ENCODE data around the gene SCNN1B.
"Not testable (repeated sequence)": the region's sequence is repeated elsewhere in the genome, so short reads cannot be mapped to it uniquely, and the experiment has no call there.

Gene SCNN1B

DNA sequence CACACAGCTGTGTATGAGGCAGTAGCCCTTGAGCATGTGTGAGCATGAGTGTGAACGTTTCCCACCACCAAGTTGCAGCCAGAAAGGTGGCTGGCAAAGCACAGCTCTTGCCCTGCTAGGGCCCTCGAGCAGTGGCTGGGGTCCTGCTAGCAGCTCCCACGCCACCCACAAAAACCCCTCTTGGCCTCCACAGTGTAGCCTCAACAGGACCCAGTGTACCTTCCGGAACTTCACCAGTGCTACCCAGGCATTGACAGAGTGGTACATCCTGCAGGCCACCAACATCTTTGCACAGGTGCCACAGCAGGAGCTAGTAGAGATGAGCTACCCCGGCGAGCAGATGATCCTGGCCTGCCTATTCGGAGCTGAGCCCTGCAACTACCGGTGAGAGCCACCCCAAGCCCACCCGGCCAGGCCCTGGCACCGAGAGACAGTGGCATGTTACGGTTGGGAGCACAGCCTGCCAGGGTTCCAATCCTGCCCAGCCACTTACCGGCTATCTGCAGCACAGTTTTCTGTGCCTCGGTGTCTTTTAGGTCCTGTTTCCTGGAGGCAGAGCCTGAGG is 53.1 kb downstream of the SCNN1B start:
- DNase-seq, result no peak

- no peak for DNase-seq
Observed at GRCh38 chr16:23356941-23357340, 54.8 kb downstream of the SCNN1B start.

GRCh38 chr16:23357761-23358290 is 55.7 kb downstream of the SCNN1B start:
- DNase-seq, result no peak

DNA sequence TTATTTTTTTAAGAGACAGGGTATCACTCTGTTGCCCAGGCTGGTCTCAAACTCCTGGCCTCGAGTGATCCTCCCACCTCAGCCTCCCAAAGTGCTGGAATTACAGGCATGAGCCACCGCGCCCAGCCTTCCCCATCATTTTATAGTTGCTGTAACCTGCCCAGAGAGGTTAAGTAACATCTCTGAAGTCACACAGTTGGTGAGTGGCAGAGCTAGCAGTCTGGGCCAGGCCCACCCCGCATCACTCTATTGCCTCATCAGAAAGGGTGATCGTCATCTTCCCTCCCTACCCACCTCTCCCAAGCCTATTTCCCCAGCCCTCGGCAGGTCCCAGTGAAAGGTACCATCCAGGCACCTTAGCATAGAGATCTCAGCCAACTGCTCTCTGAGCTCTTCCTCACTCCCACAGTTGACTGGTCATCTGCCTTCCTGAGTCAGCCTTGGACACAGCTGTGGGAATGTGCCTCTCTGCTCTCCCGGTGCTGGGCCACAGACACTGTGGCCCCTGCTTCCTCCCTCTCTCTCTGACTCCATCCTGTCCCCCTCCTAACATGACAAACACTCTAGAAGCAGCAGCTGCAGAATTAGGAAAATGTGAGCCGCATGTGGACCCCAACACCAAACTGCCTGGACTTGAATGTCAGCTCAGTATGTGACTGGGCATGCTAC is 57.1 kb downstream of the SCNN1B start:
- DNase-seq, result no peak

DNA sequence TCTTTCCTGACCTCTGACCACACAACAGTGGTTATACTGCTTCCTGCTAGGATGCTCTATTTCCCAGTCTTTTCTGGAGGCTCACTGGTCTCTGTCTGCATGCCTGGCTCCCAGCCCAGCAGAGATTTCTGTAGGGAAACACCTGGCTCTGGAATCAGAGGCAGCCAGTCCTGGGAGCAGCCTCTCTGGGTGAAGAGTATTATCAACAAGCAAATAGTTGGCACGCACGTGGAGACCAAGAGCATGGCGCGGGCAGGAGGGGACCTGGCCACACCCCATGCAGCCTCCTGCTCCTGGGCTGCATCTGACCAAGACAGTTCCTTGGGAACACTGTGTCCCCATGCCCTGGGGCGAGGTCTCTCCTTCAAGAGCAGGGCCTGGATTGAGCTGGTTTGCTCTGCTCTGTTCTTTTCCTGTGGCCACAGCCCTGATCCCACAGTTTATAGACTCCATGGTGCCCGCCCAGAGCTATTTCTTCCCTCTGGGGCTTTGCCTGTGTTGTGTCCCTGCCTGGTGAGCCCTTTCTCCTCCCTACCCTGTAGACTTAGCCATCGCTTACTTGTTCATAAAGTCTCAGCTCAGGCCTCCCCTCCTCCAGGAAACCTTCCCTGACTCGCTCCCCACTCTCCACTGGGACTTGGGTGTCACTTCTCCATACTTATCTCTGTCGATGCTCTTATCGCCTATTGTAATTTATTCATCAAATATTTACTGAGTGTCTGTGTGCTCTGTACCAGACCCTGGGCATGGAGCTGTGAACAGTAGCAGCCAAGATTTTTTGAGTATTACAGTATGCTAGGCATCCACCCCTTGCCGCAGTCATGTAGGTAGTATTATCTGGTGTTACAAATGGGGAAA is 60.6 kb downstream of the SCNN1B start:
- no peak for DNase-seq

DNA sequence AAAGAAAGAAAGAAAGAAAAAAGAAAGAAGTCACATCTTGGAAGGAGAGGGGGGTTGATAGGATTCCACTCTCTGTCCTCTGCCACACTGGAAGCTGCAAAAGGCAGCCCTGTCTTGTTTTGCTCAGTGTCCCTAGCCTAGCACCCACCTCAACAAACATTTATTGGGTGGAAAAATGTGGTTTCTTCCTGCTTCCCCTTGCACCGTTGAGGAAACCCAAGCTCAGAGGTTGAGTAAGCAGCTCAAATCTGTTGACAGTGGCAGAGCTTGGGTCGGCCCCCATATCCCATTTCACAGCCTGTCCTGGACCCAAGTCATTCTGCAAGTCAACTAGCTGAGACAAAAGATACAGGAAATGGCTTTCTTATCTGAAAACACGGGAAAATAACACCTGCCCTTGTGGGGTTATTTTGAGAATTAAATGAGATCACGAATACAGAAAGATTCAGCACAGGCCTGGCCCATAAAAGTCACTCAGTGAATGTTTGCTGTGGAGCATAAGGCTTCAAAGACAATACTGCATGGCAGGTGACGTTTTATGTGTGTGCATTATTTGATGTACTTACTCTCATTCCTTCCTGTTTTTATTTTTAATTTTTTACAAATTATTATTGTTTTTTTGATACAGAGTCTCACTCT is 63.6 kb downstream of the SCNN1B start:
- no peak for DNase-seq

DNA sequence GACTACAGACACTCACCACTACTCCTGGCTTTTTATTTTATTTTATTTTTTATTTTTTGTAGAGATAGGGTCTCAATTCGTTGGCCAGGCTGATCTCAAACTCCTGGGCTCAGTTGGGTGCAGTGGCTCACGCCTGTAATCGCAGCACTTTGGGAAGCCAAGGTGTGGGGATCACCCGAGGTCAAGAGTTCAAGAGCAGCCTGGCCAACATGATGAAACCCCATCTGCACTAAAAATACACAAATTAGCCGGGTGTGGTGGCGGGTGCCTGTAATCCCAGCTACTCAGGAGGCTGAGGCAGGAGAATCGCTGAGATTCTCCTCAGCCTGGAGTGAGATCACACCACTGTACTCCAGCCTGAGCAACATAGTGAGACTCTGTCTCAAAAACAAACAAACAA is 64.2 kb downstream of the SCNN1B start:
- not testable (repeated sequence) for DNase-seq

- DNase-seq, result no peak
Observed at GRCh38 chr16:23367564-23367963, 65.5 kb downstream of the SCNN1B start.

- no peak for DNase-seq
Observed at GRCh38 chr16:23367988-23368387, 65.9 kb downstream of the SCNN1B start.

GRCh38 chr16:23368469-23368868 is 66.4 kb downstream of the SCNN1B start:
- DNase-seq, result no peak

DNA sequence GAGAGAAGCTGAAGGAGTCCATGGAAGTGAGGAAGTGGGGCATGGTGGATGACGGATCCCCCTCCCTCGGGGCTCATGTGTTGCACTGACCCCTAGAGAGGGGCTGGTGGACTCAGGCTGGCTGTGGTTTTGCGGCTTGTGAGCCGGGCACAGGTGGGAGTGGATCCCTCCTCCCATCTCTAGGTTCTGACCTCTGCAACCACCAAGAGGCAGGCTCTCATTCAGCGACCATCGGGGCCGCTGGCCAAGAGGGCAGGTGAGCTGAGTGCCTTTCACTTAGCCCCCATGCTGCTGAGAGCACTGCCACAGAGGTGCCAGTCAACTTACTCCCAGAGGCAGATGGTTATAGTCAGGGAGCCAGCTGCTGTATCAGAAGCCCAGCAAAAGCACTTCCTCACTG is 67.3 kb downstream of the SCNN1B start:
- no peak for DNase-seq

DNA sequence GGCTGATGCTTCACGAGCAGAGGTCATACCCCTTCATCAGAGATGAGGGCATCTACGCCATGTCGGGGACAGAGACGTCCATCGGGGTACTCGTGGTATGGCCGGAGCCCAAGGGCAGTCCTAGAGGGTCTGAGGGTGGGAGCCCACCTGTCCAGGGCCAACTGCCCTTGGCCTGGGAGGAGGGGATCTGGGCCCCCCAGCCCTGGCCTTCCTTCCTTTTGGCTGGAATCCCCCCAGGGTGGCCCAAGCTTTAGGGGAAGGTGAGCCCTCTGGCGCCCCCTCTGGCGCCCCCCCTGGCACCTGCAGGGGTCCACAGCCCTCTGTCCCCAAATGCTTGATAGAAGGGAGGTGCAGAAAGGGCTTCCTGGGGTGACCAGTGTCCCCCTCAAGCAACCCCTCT is 69.3 kb downstream of the SCNN1B start:
- no peak for DNase-seq

GRCh38 chr16:23373436-23374219 is 71.5 kb downstream of the SCNN1B start:
- no peak for DNase-seq

GRCh38 chr16:23374721-23375510 is 72.8 kb downstream of the SCNN1B start:
- DNase-seq, result no peak

DNA sequence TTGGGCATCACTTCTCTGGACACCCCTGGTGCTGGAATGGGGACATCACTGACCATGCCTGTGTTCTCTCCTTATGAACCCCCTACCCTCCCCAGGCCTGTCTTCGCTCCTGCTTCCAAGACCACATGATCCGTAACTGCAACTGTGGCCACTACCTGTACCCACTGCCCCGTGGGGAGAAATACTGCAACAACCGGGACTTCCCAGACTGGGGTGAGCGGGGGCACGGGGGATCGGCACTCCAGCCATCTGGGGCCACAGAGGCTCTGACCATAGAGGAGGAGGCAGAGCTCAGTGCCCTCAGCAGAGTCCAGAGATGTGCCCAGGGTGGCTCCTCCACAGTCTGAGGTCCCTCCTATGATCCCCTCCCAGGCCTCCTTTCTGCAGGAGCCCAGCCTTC is 73.5 kb downstream of the SCNN1B start:
- no peak for DNase-seq

- DNase-seq, result no peak
Observed at GRCh38 chr16:23377071-23377931, 75.2 kb downstream of the SCNN1B start.

DNA sequence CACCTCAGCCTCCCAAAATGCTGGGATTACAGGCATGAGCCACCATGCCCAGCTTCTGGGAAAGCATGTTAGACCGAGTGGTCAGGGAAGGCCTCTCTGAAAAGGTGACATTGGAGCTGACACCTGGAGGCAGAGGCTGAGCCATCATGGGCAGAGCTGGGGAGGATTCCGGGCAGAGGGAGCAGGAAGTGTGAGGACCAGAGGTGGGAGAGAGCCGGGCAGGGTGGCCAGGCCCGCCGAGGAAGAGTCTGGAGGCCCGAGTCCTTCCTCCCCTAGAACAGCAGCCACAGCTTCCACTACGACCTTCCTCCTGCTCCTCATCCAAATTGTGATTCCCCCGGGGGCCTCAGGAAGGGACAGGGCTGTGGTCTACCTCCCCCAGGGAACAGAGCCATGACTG is 76.2 kb downstream of the SCNN1B start:
- no peak for DNase-seq

DNA sequence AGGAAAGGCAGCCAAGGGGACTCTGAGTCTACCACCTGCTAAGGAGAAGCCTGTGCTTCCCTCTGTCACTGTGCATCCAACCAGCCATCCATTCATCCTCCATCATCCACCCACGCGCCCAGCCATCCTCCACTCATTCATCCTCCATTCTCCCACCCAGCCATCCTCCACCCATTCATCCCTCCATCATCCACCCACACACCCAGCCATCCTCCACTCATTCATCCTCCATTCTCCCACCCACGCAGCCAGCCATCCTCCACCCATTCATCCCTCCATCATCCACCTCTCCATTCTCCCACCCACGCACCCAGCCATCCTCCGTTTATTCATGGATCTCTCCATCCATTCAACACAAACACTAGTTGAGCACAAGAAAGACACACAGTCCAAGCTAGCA is 76.8 kb downstream of the SCNN1B start:
- DNase-seq, result no peak

- DNase-seq, result no peak
Observed at GRCh38 chr16:23379707-23380106, 77.6 kb downstream of the SCNN1B start.

GRCh38 chr16:23380501-23380951 is 78.4 kb downstream of the SCNN1B start:
- no peak for DNase-seq

- DNase-seq, result not testable (repeated sequence)
Observed at GRCh38 chr16:23381702-23382101, 79.6 kb downstream of the SCNN1B start.
